Suppressor macrophage treated with lipopolysaccharide for 1 hour (primary cell): ENCODE measurements around the gene GNGT2.

Source experiments
- DNase-seq, 3 donors: peaks; one replicate each; pipeline ENCODE4 v3.0.0-alpha.2; 2020 to 2022

GNGT2 gene

GRCh38 chr17:49229076-49229804, 18.9 kb upstream of the GNGT2 start:
- no peak for DNase-seq

DNA sequence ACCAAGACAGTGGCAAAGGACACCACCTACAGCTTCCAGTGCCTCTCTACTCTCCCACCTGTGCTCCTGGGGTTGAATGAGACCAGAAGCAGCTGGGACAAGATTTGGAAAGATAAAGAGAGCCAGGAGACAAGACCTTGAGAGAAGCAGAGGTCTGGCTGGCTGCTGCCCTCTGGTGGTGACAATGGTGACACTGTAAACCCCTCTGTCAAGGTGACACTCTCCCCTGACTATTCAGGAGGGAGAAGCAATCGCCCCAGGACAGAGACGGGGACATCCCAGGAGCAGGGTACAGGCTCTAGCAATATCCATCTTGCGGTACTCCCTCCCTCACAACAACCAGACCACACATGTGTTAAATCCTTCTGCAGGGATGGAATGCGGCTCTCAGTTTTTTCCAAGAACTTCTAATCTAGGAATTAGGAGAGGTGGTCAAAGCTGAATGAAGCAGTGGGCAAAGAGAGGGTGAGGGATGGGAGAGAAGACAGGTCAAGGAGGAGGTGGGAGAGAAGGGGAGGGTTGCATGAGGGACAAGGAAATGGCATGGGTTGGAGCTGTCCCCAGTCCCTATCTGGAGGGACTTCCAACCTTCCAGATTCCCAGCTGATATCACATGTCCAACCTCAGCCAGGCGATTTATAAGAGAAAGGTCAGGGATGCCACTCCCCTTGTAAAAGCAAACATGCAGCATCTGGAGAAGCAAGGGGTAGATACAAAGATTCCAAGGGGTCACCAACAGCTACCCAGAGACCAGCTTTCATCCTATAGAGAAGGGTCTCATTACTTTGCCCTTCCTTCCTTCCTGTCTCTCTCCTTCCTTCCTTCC, 17.3 kb upstream of the GNGT2 start:
- DNase-seq, result peak; percentile 74 to 87 (median 79)

GRCh38 chr17:49226771-49227435, 16.5 kb upstream of the GNGT2 start:
- no peak for DNase-seq

- DNase-seq, result no peak
Observed at GRCh38 chr17:49225554-49226236, 15.3 kb upstream of the GNGT2 start.

GRCh38 chr17:49224997-49225337, 14.6 kb upstream of the GNGT2 start:
- DNase-seq, result no peak

DNA sequence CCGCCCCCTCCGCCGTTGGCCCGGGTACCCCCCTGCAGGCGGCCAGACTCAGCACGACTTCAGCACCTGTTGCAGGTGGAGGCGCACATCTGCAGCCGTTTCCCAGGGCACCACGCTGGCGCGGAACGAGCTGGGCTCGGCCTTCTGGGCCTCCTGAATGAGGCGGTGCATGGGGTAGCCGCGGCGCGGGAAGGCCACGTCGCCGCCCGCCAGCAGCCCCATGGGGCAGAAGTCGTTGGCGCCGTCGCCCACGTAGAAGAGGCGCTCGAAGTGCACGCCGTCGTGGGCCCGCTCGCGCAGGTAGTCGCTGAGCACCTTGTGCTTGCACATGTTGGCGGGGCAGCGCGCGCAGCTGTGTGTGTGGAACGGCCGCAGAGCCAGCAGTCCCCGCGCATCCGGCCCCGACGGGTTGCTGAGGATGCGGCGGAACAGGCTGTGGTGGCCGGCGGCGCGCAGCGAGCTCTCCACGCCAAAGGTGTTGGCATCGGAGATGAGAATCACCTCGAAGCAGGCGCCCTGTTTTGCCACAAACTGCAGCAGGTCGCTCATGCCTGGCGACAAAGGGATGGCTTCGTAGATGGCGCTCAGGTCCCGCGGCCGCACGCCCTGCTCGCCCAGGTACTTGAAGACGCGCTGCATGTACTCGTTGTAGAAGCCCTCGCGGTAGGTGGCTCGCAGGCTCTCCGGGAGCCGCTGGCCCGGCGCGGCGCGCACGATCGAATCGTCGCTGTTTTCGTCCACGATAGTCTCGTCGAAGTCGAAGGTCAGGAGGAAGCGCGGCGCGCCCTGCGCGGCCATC, 14.0 kb upstream of the GNGT2 start:
- no peak for DNase-seq

GRCh38 chr17:49223517-49224197, 13.3 kb upstream of the GNGT2 start:
- DNase-seq, result peak; percentile 58 to 70 (median 63)

DNA sequence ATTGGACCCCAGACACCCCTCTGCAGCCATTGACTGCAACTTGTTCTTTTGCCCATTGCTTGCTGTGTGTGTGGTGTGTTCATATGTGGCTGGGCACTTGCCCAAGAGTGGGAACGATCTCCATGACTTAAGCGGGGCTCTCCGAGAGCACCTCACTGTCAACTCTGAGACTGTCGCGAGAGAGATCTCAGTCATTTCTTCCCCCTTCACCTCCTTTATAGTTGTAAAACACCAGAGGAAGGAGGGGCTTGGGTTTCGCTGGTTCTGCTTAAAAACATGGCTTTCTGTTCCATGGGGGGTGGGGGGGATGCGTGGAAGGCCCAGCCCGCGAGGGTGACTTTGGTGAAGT, 12.8 kb upstream of the GNGT2 start:
- DNase-seq, result peak in 1 of 3 donors; percentile 32

- DNase-seq, result no peak
Observed at GRCh38 chr17:49219987-49220386, 9.6 kb upstream of the GNGT2 start.

DNA sequence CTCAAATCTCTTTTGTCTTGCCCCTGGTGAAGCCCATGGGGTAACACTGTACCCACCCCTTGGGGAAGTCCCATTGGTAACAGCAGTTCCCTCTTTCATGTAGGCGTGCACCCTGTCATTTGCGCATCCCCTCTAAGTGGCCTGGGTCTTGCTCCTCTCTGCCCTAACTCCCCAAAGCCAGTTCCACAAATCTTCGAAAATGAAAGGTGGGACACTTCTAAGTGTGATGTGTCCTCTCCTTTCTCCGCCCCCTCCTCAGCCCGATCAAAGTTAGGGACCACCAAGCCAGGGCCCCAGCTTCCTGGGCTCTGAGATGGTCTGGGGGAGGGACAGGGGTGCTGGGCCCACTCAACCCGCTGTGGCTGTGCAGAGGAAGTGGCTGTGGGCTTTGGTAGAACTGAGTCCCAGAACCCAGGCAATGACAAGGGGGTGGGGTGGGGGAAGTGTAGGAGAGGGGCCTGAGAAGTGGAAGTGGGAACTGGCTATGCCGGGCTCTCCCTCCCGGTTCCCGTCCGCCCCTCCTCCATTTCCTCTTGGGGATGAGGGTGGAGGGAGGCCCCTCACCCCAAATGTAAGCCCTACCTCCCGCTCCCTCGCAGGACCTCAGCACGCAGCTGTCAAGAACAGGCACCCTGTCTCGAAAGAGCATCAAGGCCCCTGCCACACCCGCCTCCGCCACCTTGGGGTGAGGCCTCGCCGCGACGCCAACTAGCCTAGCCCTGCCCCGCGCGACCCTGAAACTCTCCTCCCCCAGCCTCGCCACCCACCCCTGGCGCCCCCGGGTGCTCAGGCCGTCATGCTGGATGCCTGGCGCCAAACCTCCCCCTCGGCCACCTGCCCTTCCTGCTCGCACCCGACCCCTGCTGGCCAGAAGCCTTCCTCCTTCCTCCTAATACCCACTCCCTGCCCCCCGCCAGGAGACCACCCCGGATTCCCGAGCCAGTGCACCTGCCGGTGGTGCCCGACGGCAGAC, 8.9 kb upstream of the GNGT2 start:
- peak; percentile 81 to 90 (median 85) for DNase-seq

DNA sequence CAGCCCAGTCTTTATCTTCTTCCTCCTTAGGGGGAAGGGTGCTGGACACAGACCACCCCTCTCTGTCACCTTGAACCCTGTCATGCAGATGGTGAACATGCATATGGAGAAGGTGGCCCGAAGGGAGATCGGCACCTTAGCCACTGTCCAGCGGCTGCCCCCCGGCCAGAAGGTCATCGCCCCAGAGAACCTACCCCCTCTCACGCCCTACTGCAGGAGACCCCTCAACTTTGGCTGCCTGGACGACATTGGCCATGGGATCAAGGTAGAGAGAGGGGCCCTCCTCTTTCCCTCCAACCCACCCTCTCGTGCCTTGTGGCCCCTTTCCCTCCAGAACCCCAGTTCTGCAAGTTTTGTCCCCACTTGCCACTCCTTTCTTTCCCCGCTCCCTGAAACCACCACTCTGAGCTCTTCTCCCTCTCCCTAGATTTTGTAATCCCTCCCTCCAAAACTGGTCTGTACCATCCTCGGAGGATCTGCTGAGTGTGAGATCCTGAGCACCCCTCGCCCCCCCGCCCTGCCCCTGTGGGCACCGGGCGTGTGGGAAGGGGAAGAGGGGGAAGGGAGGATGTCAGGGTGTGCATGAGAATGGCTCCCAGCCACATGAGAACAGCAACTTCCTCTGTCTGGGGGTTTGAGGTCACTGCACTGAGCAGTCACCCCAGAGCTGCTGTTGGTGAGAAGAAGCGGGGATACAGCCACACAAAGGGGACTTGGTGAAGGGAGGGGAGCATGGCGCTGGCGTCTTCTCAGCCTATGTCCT, 7.5 kb upstream of the GNGT2 start:
- DNase-seq, result peak; percentile 83 to 86 (median 86)

DNA sequence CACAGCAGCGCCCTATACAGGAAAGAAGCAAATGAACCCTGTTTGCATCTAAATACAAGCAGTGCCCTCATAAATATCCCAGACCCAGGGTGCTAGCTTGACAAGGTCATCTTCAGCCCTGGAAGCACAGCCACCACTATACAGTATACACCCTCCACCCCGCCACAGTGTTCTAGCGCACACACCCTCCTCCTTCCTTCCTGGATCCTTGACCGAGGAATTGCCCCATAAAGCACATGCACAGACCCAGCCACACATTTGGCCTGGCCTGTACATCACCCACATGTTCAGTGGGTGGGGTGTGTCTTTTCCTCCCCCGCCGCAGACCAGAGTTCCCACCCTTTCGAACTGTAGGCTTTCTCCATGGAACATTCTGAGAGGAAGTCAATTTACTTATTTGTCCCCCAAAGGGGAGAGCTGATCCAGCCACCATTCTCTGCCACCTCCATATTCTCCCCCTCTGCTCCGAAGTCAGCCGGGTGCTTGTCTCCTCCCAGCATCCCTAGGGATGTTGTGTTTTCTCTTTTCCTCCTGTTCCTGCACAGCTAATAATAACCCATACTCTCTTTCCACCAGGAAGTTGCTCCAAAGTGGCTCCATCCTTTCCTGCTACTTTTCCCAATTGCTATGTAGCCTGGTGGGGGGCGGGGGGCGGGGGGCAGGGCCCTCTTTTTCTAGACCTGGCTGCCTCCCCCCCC, 6.7 kb upstream of the GNGT2 start:
- peak; percentile 75 to 77 (median 76) for DNase-seq

GRCh38 chr17:49216482-49216881, 6.1 kb upstream of the GNGT2 start:
- no peak for DNase-seq

DNA sequence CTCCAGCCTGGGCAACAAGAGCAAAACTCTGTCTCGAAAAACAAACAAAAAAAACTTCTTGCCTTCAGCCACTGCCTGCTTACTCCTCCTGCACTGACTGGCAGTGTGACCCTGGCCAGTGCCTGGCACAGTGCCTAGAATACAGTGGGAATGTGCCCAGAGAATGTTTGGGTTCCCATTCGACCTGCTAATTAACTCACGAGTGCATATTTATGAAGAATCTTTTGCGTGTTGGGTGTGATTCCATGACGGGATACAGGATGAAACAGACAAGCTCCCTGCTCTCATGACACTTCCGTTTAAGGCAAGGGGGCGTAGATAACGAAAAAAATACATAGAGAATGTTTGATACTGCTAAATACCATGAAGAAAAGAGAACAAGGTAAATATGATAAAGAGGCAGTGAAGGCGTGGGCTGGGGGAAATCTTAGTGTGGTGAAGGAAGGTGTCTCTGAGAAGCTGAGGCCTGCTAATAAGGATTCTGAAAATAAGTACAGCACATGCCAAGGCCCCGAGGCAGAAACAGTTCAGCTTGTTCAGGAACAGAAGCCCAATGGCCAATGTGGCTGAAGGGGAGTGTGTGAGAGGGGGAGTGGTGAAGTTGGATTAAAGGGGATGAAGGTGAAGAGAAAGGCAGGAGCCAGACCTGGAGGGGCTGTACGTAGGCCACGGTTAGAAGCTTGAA, 4.4 kb upstream of the GNGT2 start:
- DNase-seq, result no peak

- no peak for DNase-seq
Observed at GRCh38 chr17:49213847-49214246, 3.5 kb upstream of the GNGT2 start.

DNA sequence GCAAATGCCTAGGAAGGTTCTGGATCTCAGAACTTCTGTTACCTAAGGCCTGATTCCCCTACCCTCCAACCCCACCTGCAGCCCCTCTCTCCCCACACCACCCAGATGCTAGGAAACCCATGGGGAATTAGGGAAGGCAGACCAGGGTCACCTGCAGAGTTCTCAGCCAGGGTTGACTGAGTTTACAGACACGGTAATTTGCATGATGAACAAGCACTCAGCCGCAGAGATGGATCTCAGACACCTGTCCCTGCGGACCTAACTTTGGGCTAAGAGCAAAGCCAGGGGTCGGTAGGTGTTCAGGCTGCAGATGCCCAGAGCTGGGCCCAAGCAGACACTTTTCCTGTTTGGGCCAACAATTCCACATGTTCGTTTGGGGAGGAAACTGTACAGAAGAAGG, 3.0 kb upstream of the GNGT2 start:
- DNase-seq, result no peak

DNA sequence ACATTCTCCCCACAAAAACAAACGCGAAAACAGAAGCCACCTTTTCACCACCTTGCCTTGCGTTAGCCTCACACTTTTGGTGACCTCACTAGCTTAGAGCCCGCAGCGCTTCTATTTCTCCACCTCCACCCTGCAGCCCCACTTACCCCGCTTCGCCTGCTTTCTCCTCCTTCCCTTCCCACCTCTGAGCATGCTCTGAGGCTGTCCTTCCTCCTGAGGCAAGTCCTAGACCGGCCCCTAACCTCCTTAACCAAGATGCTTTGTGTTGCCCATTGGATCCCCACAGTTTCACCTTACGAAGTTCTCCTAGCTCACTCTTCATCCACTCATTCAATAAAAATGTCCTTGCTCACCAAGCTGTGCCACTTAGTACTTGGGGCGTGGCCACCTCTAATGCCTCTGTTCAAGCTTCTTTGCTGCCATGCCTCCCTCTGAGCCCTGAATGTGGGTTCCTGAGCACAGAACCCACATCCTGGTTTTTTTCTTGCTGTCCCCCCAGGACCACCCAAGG, 1.3 kb downstream of the GNGT2 start:
- DNase-seq, result no peak

DNA sequence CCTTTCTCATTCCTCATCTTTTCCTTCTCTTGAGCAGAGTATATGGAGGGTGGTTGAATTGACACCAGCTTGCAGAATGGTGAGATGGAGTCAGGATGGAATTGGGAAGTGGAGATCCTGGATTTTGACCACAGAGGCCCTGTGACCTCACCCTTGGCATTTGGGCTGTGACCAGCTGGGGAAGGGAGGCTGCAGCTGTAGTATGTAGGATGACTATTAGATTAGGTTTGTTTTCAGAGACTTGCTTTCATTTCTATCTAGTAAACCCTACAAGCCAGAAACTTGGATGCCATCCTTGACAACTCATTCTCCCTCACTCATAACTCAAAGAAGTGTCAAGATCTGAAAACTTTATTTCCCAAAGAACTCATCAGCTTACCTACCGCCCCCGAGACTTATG, 5.9 kb downstream of the GNGT2 start:
- peak; percentile 38 to 58 (median 49) for DNase-seq
